Measurements from ENCODE around the gene SEMA6C. TPM values are rescaled to one million over a fixed set of nuclear protein-coding genes. Genes with fewer than 3 reads are reported as not detected.

SEMA6C gene
- total and polyA plus RNA-seq, 10 donors, result 2.0 to 9.4 (median 4.2) TPM

DNA sequence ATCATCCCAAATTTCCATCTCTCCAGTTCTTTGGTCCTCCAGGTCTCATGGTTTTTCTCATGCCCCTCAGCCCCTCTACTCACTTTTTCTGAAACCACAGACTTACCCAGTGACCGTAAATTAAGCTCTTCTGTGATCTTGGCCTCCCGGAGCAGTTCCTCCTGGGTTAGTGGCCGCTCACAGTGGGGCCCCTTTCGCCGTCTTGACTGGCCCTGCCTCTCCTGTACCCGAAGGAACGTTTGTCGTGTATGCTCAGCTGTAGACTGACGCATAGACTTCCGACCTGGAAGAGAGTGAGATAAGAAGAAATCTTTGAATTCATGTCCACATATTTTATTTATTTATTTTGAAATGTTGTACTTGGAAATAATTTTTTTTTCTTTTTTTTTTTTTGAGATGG, 37.8 kb upstream of the SEMA6C start:
- Histone ChIP-seq H3K4me1 (peaks cover 14 to 29% (median 21%) of the 10 kb centered on the region in 6 donors), H3K27ac (no peak overlapping the region), H3K4me3 (no peak overlapping the region), H3K9me3 (no peaks in the 10 kb centered on the region), H3K36me3 (peaks cover 4 to 78% (median 67%) of the 10 kb centered on the region in 6 donors), H3K27me3 (replicated peaks in 1 of 7) (no peaks in the 10 kb centered on the region)
- intact Hi-C loops (cut with DNase I; ENCODE audit: low total_unique reads), result no loop called here
- no peak for TF ChIP-seq POLR2AphosphoS5 (IDR thresholded peaks at IDR 0.05)
- no peak for TF ChIP-seq POLR2A (IDR thresholded peaks at IDR 0.05)
- TF ChIP-seq, protein P1, sequence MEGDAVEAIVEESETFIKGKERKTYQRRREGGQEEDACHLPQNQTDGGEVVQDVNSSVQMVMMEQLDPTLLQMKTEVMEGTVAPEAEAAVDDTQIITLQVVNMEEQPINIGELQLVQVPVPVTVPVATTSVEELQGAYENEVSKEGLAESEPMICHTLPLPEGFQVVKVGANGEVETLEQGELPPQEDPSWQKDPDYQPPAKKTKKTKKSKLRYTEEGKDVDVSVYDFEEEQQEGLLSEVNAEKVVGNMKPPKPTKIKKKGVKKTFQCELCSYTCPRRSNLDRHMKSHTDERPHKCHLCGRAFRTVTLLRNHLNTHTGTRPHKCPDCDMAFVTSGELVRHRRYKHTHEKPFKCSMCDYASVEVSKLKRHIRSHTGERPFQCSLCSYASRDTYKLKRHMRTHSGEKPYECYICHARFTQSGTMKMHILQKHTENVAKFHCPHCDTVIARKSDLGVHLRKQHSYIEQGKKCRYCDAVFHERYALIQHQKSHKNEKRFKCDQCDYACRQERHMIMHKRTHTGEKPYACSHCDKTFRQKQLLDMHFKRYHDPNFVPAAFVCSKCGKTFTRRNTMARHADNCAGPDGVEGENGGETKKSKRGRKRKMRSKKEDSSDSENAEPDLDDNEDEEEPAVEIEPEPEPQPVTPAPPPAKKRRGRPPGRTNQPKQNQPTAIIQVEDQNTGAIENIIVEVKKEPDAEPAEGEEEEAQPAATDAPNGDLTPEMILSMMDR (IDR thresholded peaks at IDR 0.05 in 8 of 11, conservative IDR thresholded peaks at IDR 0.05 in 3 of 11), result no peak
- 95 to 97% (median 95%) methylated on average over 10 of the region's 10 CpGs for WGBS, 5 donors
- DNase-seq, result peak; percentile 37

DNA sequence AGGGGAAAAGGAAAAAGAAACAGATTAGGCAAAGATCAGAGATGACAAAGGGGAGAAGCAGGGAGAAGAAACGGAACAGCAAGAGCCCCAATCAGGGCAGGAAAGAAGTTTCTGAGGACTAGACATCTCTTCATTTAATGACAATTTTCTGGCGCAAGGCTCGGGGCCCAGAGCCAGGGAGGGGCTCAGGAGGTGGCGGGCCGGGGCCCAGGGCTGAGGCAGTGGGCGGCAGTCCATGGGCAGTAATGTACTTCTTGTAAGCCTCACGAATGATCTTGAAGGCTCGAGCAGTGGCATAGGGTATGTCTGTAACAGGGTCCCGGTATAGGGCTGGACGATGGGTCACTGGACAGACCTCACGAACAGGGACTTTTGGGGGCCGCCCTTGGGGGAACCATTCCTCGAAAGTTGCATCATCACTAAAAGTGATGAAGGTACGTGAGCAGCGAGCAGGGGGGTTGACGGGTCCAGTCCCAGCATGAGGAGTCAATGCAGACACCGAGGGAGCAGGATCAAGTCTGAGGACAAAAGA, 30.1 kb upstream of the SEMA6C start:
- peaks cover 0 to 6% (median 2%) of the 10 kb centered on the region in 6 donors for H3K4me1 ChIP-seq
- no peak overlapping the region for H3K27ac ChIP-seq
- H3K36me3 ChIP-seq, result peaks cover 4 to 100% (median 85%) of the 10 kb centered on the region in 6 donors
- TF ChIP-seq, protein P1 (IDR thresholded peaks at IDR 0.05 in 8 of 11, conservative IDR thresholded peaks at IDR 0.05 in 3 of 11), result no peak
- TF ChIP-seq POLR2A (IDR thresholded peaks at IDR 0.05) (no peak), POLR2AphosphoS5 (IDR thresholded peaks at IDR 0.05) (no peak)
- 94 to 97% (median 95%) methylated on average over 17 of the region's 17 CpGs for WGBS, 5 donors
- intact Hi-C loops (cut with DNase I; ENCODE audit: low total_unique reads), result no loop called here
- DNase-seq, result peak; percentile 52
- no peaks in the 10 kb centered on the region for H3K9me3 ChIP-seq
- H3K27me3 ChIP-seq (replicated peaks in 1 of 7), result no peaks in the 10 kb centered on the region
- no peak overlapping the region for H3K4me3 ChIP-seq

DNA sequence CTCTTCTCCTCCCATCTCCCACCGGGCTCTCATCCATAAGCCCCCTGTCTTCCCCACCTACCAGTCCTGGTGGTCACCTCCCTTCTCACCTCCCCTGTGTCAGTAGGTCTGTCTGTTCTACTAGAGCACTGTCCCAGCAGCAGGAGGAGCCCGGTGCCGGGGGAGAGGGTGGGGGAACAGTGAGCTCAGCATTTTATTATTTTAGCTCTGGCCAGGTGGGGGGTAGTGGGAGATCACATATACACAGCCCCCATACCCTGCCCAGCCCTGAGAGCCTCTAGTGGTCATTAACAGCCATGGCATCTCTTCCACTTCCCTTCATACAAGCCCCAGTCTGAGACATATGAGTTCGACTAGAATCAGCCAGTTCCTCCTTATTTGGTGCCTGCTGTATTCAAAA, 29.4 kb upstream of the SEMA6C start, which contains the start of gene TMOD4:
Gene TMOD4 (minus strand): TSS at position 119 of the 400 bp plus-strand sequence. CDS start 1,106 bp downstream, outside the sequence.
- intact Hi-C loops (cut with DNase I; ENCODE audit: low total_unique reads), result no loop called here
- H3K36me3 ChIP-seq, result peaks cover 4 to 100% (median 81%) of the 10 kb centered on the region in 6 donors
- no peaks in the 10 kb centered on the region for H3K9me3 ChIP-seq
- H3K4me1 ChIP-seq, result peaks cover 0 to 6% (median 2%) of the 10 kb centered on the region in 6 donors
- peak within 1 kb of the TSS in 2 of 8 donors; percentile 28 to 47 for H3K27ac ChIP-seq
- peak; percentile 41 for DNase-seq
- WGBS, 5 donors, result 57 to 66% (median 62%) methylated on average over 4 of the region's 4 CpGs
- no peaks in the 10 kb centered on the region for H3K27me3 ChIP-seq (replicated peaks in 1 of 7)
- TF ChIP-seq, protein P1 (IDR thresholded peaks at IDR 0.05 in 8 of 11, conservative IDR thresholded peaks at IDR 0.05 in 3 of 11), result peak in 9 of 11 experiments; percentile 7 to 62 (median 35)
- TF ChIP-seq POLR2A (IDR thresholded peaks at IDR 0.05), result no peak
- H3K4me3 ChIP-seq, result no peak within 1 kb of the TSS

DNA sequence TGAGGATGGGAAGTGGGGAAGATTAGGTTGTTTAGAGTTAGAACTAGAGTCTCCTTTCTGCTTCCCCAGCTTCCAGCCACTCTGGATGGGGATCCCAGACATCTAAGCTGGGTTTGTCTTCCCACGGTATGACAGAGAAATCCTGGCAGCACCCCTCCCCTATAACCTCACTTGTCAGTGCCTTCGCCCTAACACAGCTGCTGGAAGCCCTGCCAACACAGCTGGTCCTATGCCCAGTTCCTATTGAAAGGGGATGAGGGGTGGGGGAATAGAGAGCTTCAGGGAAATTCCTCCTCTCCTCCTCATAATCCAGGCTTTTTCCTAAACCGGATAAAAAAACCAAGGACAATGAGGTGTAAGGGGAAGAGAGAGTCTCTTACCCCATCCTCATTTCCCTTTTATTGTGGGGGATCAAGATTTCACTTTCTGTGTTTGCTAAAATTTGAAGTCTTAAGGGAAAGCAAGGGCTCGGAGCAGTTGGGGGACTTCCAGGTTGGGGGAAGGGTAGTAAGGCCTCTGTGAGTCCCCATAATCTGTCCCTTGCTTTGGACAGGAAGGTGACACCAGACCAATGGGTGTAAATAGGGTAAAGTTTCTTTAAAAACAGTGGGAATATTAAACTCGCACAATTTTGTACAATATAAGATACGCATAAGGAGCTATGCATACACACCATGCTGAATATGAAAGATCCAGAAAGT, 28.8 kb upstream of the SEMA6C start:
- peak; percentile 19 for DNase-seq
- H3K4me1 ChIP-seq, result peaks cover 0 to 6% (median 2%) of the 10 kb centered on the region in 6 donors
- intact Hi-C loops (cut with DNase I; ENCODE audit: low total_unique reads), result no loop called here
- peak overlapping the region in 2 of 8 donors; percentile 28 to 47 for H3K27ac ChIP-seq
- peaks cover 0 to 100% (median 79%) of the 10 kb centered on the region in 6 donors for H3K36me3 ChIP-seq
- no peaks in the 10 kb centered on the region for H3K27me3 ChIP-seq (replicated peaks in 1 of 7)
- WGBS, 5 donors, result 76 to 84% (median 78%) methylated on average over 6 of the region's 6 CpGs
- no peak overlapping the region for H3K4me3 ChIP-seq
- TF ChIP-seq, protein P1 (IDR thresholded peaks at IDR 0.05 in 8 of 11, conservative IDR thresholded peaks at IDR 0.05 in 3 of 11), result no peak
- TF ChIP-seq POLR2A (IDR thresholded peaks at IDR 0.05), result no peak
- no peak for TF ChIP-seq POLR2AphosphoS5 (IDR thresholded peaks at IDR 0.05)
- H3K9me3 ChIP-seq, result no peaks in the 10 kb centered on the region

Data from spleen (tissue), 11 donors.